Measurements from ENCODE around the gene WDR45B.

Gene WDR45B

DNA sequence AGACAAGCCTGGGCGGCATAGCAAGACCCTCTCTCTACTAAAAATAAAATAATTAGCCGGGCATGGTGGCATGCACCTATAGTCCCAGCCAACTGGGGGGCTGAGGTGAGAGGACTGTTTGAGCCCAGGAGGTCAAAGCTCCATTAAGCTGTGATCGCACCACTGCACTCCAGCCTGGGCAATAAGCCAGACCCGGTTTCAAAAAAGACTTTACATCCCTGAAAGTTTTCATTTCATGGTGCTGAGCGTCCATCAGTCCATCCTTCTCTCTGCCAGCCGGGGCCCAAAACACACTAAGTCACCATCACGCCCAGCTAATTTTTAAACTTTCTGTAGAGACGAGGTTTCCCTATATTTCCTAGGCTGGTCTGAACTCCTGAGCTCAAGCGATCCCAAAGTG, 39.6 kb upstream of the WDR45B start:
- H3K4me1 ChIP-seq (ENCODE audit: control insufficient read depth, insufficient read depth, low read length) = no peaks in the 10 kb centered on the region
- no peak overlapping the region for H3K4me3 ChIP-seq (ENCODE audit: insufficient read depth, low read depth, low read length)
- no peaks in the 10 kb centered on the region for H3K27me3 ChIP-seq (ENCODE audit: control insufficient read depth, insufficient read depth, low read length, poor library complexity, severe bottlenecking)
- H3K27ac ChIP-seq (ENCODE audit: insufficient read depth, low read depth, low read length, poor library complexity, severe bottlenecking) = no peak overlapping the region
- no peaks in the 10 kb centered on the region for H3K9me3 ChIP-seq (ENCODE audit: control insufficient read depth, low read length)
- 93 to 94% methylated on average over 9 of the region's 9 CpGs for WGBS, 2 experiments
- H3K36me3 ChIP-seq (ENCODE audit: control insufficient read depth, insufficient read depth, low read length) = no peaks in the 10 kb centered on the region

DNA sequence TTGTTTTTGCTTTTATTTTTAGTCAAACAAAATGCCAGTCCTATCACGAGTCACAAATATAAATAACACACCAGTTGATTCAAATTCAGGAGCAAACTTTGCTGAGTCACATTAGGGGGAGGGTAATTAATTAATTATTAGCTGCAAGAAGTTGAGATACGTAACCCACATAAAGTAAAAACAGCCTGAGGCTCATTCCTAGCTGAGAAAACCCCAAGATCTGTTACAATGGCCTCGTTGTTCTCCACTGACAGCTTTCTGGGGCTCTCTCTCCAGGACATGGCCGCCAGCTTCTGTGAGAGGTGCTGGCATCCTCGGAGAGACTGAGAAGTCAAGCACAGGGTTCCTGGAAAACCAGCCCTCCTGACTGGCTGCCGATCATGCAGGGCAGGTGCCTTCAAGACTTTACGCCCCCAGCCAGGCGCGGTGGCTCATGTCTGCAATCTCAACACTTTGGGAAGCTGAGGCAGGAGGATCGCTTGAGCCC, 39.2 kb upstream of the WDR45B start:
- H3K4me3 ChIP-seq (ENCODE audit: insufficient read depth, low read depth, low read length) = no peak overlapping the region

DNA sequence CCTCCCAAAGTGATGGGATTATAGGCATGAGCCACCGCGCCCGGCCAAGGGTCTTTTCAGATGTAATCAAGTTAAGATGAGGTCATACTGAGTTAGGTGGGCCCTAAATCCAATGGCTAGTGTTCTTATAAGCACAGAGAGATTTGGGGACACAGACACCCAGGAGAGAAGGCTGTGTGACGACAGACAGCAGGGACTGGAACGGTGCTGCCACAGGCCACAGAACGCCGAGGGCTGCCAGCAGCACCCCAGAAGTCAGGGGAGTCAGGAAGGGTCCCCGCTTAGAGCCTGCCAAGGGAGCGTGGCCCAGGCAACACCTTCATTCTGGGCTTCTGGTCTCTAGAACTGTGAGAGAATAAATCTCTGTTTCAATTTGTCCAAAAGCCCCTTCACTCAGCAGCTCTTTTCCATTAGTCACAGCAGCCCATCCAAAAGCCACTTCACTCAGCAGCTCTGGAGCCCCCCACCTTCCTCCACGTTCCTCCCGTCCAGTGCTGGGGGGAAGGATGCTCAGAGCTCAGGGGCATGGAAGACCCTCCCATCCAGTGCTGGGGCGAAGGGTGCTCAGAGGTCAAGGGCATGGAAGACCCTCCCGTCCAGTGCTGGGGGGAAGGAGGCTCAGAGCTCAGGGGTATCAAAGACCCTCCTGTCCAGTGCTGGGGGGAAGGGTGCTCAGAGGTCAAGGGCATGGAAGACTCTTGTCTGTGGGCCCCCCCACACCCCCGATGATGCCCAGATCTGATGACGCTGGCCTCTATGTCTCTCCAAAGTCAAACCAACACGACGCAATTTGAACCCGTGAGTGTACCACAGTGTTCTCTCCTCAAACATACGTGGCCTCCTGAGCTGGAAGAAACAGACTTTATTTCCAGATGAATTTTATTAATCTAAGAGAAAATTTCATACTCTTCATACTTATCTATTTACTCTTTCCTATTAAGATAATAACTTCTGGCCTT, 38.4 kb upstream of the WDR45B start:
- Histone ChIP-seq H3K27me3 (ENCODE audit: control insufficient read depth, insufficient read depth, low read length, poor library complexity, severe bottlenecking) (no peaks in the 10 kb centered on the region), H3K36me3 (ENCODE audit: control insufficient read depth, insufficient read depth, low read length) (no peaks in the 10 kb centered on the region), H3K4me1 (ENCODE audit: control insufficient read depth, insufficient read depth, low read length) (no peaks in the 10 kb centered on the region), H3K9me3 (ENCODE audit: control insufficient read depth, low read length) (no peaks in the 10 kb centered on the region), H3K4me3 (ENCODE audit: insufficient read depth, low read depth, low read length) (no peak overlapping the region), H3K27ac (ENCODE audit: insufficient read depth, low read depth, low read length, poor library complexity, severe bottlenecking) (no peak overlapping the region)
- WGBS, 2 experiments = 91 to 92% methylated on average over 19 of the region's 19 CpGs

More for the DNA sequence above, 39.2 kb upstream of the WDR45B start:
- Histone ChIP-seq H3K9me3 (ENCODE audit: control insufficient read depth, low read length) (no peaks in the 10 kb centered on the region), H3K4me1 (ENCODE audit: control insufficient read depth, insufficient read depth, low read length) (no peaks in the 10 kb centered on the region), H3K36me3 (ENCODE audit: control insufficient read depth, insufficient read depth, low read length) (no peaks in the 10 kb centered on the region), H3K27me3 (ENCODE audit: control insufficient read depth, insufficient read depth, low read length, poor library complexity, severe bottlenecking) (no peaks in the 10 kb centered on the region), H3K27ac (ENCODE audit: insufficient read depth, low read depth, low read length, poor library complexity, severe bottlenecking) (no peak overlapping the region)
- 83 to 85% methylated on average over 9 to 10 of the region's 10 CpGs for WGBS, 2 experiments

DNA sequence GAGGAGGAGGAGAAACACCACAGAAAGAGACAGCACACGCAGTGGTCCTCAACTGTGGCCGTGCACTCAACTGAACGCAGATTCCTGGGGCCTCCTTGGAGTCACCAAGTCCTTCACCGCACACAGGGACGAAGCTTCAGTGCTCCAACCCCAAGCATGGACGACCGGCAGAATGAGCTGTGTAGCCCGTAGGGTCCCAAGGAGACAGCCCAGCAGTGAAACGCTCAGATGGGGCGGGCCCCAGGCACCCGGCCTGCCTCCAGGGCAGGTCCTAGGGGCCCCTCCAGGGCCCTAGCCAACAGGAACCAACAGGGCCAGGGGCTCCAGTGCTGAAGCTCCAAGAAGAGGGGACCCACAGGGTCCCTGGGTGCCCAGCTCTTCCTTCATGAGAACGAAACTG, 37.0 kb upstream of the WDR45B start:
- no peaks in the 10 kb centered on the region for H3K27me3 ChIP-seq (ENCODE audit: control insufficient read depth, insufficient read depth, low read length, poor library complexity, severe bottlenecking)
- H3K9me3 ChIP-seq (ENCODE audit: control insufficient read depth, low read length) = no peaks in the 10 kb centered on the region

DNA sequence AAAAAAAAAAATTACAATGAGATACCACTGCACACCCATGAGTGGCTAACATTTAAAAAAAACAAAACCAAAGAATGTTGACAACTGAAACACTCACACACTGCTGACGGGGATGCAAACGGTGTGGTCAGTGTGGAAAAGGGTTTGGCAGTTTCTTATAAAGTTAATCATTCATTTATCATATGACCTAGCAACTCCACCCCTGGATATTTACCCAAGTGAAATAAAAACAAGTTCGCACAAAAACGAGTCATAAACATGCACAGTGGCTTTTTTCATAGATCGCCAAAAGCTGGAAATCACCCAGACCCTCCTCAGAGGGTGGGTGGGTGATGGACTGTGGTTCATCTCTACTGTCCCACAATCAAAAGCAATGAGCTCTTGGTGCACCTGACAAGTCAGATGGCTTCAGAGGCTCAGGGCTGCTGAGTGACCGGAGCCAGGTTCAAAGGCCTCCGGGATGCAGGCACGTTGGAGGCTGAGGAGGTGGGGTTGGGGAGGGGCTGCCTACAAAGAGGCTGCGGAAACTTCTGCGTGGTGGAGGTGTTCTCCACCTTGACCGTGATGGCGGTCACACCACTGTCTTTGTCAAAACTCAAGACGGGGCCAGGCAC, 36.1 kb upstream of the WDR45B start:
- no peaks in the 10 kb centered on the region for H3K4me1 ChIP-seq (ENCODE audit: control insufficient read depth, insufficient read depth, low read length)
- H3K27ac ChIP-seq (ENCODE audit: insufficient read depth, low read depth, low read length, poor library complexity, severe bottlenecking) = no peak overlapping the region
- H3K27me3 ChIP-seq (ENCODE audit: control insufficient read depth, insufficient read depth, low read length, poor library complexity, severe bottlenecking) = no peaks in the 10 kb centered on the region
- H3K36me3 ChIP-seq (ENCODE audit: control insufficient read depth, insufficient read depth, low read length) = no peaks in the 10 kb centered on the region
- 89 to 91% methylated on average over 13 of the region's 13 CpGs for WGBS, 2 experiments
- H3K4me3 ChIP-seq (ENCODE audit: insufficient read depth, low read depth, low read length) = no peak overlapping the region
- H3K9me3 ChIP-seq (ENCODE audit: control insufficient read depth, low read length) = no peaks in the 10 kb centered on the region

More for the DNA sequence above, 37.0 kb upstream of the WDR45B start:
- H3K36me3 ChIP-seq (ENCODE audit: control insufficient read depth, insufficient read depth, low read length) = no peaks in the 10 kb centered on the region
- 90 to 92% methylated on average over 12 of the region's 12 CpGs for WGBS, 2 experiments
- H3K4me3 ChIP-seq (ENCODE audit: insufficient read depth, low read depth, low read length) = no peak overlapping the region
- H3K4me1 ChIP-seq (ENCODE audit: control insufficient read depth, insufficient read depth, low read length) = no peaks in the 10 kb centered on the region
- no peak overlapping the region for H3K27ac ChIP-seq (ENCODE audit: insufficient read depth, low read depth, low read length, poor library complexity, severe bottlenecking)

DNA sequence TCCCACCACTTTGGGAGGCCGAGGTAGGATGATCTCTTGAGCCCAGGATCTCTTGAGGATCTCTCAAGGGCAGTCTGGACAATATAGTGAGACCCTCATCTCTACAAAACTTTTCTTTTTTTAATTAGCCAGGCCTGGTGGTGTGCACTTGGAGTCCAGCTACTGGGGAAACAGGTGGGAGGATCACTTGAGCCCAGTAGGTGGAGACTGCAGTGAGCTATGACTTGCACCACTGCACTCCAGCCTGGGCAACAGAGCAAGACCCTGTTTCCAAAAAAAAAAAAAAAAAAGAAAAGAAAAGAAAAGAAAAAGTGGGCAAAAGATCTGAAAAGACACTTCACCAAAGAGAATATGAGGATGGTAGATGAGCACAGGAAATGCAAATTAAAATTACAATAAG, 35.3 kb upstream of the WDR45B start:
- Histone ChIP-seq H3K4me1 (ENCODE audit: control insufficient read depth, insufficient read depth, low read length) (no peaks in the 10 kb centered on the region), H3K4me3 (ENCODE audit: insufficient read depth, low read depth, low read length) (no peak overlapping the region), H3K9me3 (ENCODE audit: control insufficient read depth, low read length) (no peaks in the 10 kb centered on the region), H3K27ac (ENCODE audit: insufficient read depth, low read depth, low read length, poor library complexity, severe bottlenecking) (no peak overlapping the region), H3K27me3 (ENCODE audit: control insufficient read depth, insufficient read depth, low read length, poor library complexity, severe bottlenecking) (no peaks in the 10 kb centered on the region), H3K36me3 (ENCODE audit: control insufficient read depth, insufficient read depth, low read length) (no peaks in the 10 kb centered on the region)
- WGBS, 2 experiments = 84 to 97% methylated on average over 1 of the region's 1 CpG

DNA sequence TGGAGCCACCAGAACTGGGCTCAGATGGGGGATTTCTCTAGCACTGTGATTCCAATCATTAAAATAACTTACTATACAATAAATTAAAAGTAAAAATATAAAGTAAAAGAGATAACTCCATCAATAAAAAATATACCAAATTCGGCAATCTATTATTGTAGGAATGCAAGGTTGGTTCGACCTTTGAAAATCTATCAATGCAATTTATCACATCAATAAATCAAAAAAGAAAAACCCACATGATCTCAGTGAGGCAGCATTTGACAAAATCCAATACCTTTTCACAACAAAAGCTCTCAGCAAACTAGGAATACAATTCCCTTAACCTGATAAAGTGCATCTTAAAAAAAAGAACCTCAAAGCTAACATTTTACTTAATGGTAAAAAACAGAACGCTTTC, 33.3 kb upstream of the WDR45B start:
- Histone ChIP-seq H3K4me3 (ENCODE audit: insufficient read depth, low read depth, low read length) (no peak overlapping the region), H3K27ac (ENCODE audit: insufficient read depth, low read depth, low read length, poor library complexity, severe bottlenecking) (no peak overlapping the region), H3K9me3 (ENCODE audit: control insufficient read depth, low read length) (no peaks in the 10 kb centered on the region), H3K27me3 (ENCODE audit: control insufficient read depth, insufficient read depth, low read length, poor library complexity, severe bottlenecking) (no peaks in the 10 kb centered on the region), H3K4me1 (ENCODE audit: control insufficient read depth, insufficient read depth, low read length) (no peaks in the 10 kb centered on the region), H3K36me3 (ENCODE audit: control insufficient read depth, insufficient read depth, low read length) (no peaks in the 10 kb centered on the region)
- 86 to 97% methylated on average over 3 of the region's 3 CpGs for WGBS, 2 experiments

DNA sequence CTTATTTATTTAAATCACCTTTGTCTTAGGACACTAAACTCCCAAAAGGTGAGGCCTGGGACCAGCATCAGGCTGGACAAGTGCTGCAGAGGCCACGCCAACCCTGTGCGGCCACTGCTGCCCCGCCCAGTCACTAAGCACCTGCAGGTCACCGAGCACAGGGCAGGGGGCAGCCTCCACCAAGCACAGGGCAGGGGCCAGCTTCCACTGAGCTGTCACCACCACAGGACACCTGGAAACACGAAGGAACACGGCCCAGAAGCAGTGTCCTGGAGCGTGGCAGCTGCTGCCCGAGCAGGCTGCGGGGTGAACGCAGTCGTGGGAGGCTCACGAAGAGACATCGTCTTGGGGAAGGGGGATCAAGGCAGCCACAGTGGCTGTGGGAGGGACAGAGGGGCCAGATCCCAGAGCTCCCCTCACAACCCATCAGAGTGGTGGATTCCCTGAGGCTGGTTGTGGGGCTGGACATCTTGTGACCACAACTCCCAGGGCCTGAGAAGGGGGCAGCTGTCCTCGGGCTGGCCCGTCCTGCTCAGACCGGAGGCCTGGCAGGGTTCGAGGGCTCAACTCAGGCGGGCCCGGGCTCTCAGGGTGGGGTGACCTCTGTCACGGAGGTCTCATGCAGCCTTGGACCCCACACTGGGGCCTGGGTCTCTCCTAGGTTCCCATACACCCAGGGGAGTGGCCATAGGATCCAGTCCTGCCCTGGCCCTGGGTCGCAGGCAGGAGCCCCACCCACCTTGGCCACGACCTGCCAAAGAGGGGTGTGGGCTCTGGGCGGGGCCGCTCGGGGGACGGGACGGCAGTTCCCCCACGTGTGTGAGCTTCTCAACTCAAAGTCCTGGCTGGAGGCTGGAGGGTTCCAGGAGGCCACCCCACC, 31.6 kb upstream of the WDR45B start:
- H3K36me3 ChIP-seq (ENCODE audit: control insufficient read depth, insufficient read depth, low read length) = no peaks in the 10 kb centered on the region
- H3K4me3 ChIP-seq (ENCODE audit: insufficient read depth, low read depth, low read length) = no peak overlapping the region
- H3K4me1 ChIP-seq (ENCODE audit: control insufficient read depth, insufficient read depth, low read length) = no peaks in the 10 kb centered on the region
- H3K27me3 ChIP-seq (ENCODE audit: control insufficient read depth, insufficient read depth, low read length, poor library complexity, severe bottlenecking) = no peaks in the 10 kb centered on the region
- WGBS, 2 experiments = 83 to 84% methylated on average over 27 to 28 of the region's 28 CpGs
- no peak overlapping the region for H3K27ac ChIP-seq (ENCODE audit: insufficient read depth, low read depth, low read length, poor library complexity, severe bottlenecking)
- no peaks in the 10 kb centered on the region for H3K9me3 ChIP-seq (ENCODE audit: control insufficient read depth, low read length)

DNA sequence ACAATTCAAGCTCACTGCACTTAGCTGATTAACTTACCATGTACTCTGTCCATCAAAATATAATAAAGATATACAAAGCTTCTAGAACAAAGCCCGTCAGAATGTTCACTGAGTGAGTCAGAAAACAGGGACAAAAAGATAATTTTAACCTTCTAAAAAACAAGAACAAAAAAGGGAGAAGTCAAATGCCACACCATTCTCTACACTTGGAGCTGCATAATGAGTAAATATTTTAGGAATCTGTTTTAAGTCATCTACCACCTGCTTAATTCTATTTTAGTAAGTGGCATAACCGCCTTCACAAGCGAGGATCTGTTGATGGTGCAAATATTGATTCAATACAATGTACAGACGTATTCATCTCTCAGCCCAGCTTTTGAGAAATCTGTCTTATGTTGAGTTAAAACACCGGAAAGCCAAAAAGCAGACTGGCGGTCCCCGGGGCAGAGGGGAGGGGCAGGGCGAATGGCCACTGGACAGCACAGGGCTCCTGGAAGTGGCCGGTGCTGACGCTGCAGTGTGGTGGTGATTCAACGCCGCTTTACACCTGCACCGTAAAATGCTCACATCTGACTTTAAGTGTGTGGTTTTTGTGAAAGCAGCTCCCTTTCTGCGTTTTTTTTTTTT, 30.1 kb upstream of the WDR45B start:
- Histone ChIP-seq H3K36me3 (ENCODE audit: control insufficient read depth, insufficient read depth, low read length) (no peaks in the 10 kb centered on the region), H3K27ac (ENCODE audit: insufficient read depth, low read depth, low read length, poor library complexity, severe bottlenecking) (no peak overlapping the region), H3K4me1 (ENCODE audit: control insufficient read depth, insufficient read depth, low read length) (no peaks in the 10 kb centered on the region), H3K27me3 (ENCODE audit: control insufficient read depth, insufficient read depth, low read length, poor library complexity, severe bottlenecking) (no peaks in the 10 kb centered on the region), H3K4me3 (ENCODE audit: insufficient read depth, low read depth, low read length) (no peak overlapping the region), H3K9me3 (ENCODE audit: control insufficient read depth, low read length) (no peaks in the 10 kb centered on the region)
- 91 to 92% methylated on average over 14 of the region's 14 CpGs for WGBS, 2 experiments

Measured in ectodermal cell (in vitro differentiated cells).